Aorta (tissue), 5 donors: ENCODE measurements around the gene HP1BP3. TPM values are rescaled to one million over a fixed set of nuclear protein-coding genes. Genes with fewer than 3 reads are reported as not detected.

Source experiments
- ATAC-seq: fragments of 200-7000 bp; cut with Tn5 transposase; one replicate; pipeline ENCODE4 v1.9.1; 2022; ENCODE audit warnings: moderate library complexity; ENCODE audit not compliant: low FRiP score
- DNase-seq, 2 donors: peaks; one replicate each; pipeline ENCODE4 v3.0.0-alpha.2; 2020
- H3K27ac ChIP-seq, 2 donors: one replicate each; pipeline ENCODE4 v1.5.1; 2013; ENCODE audit warnings: low read length in 2 of 2, mild to moderate bottlenecking in 2 of 2, moderate library complexity in 2 of 2, control low read depth in 1 of 2, inconsistent platforms in 1 of 2, low read depth in 1 of 2
- H3K27me3 ChIP-seq, 2 donors: one replicate each; pipeline ENCODE4 v1.6.1; 2013; ENCODE audit warnings: control low read depth in 1 of 2, low read length in 1 of 2, mild to moderate bottlenecking in 1 of 2, moderate library complexity in 1 of 2; ENCODE audit not compliant: insufficient read depth in 2 of 2, control insufficient read depth in 1 of 2
- H3K36me3 ChIP-seq, 2 donors: one replicate each; pipeline ENCODE4 v1.6.1; 2013; ENCODE audit warnings: control low read depth in 1 of 2, low read length in 1 of 2, mild to moderate bottlenecking in 1 of 2; ENCODE audit not compliant: insufficient read depth in 2 of 2, control insufficient read depth in 1 of 2
- H3K4me1 ChIP-seq, 2 donors: one replicate each; pipeline ENCODE4 v1.6.1; 2013; ENCODE audit warnings: low read length in 2 of 2, control low read depth in 1 of 2, mild to moderate bottlenecking in 1 of 2, moderate library complexity in 1 of 2; ENCODE audit not compliant: insufficient read depth in 2 of 2, control insufficient read depth in 1 of 2
- H3K4me3 ChIP-seq, 2 donors: one replicate each; pipeline ENCODE4 v1.5.1; 2013; ENCODE audit warnings: low read length in 2 of 2, control low read depth in 1 of 2, mild to moderate bottlenecking in 1 of 2
- H3K9me3 ChIP-seq: one replicate; pipeline ENCODE4 v1.6.1; 2013; ENCODE audit warnings: mild to moderate bottlenecking, low read length; ENCODE audit not compliant: control insufficient read depth
- WGBS, 2 donors: extraction: QIAGEN DNeasy Blood & Tissue Kit; methylation state at CpG; one replicate each; pipeline ENCODE4 v1.1.7; 2013; 5-methylcytosine and 5-hydroxymethylcytosine counted together
- intact Hi-C, 2 donors: fragments of 100-400 bp; cut with DNase I; formaldehyde crosslinking; loops; one replicate each; pipeline versions ENCODE4 v1.14.2 to v1.15.0; 2022
- long read RNA-seq, 2 donors: library from polyadenylated mRNA; unstranded; transcript quantifications; one replicate each; pipeline ENCODE4 v2.0.0, GENCODE V29; 2020 to 2021
- polyA plus RNA-seq, 2 donors: library from polyadenylated mRNA; stranded (reverse); fragments of 200-250 nt; gene quantifications; one replicate each; pipeline ENCODE4 v1.2.3, GENCODE V29; 2013
- total RNA-seq, 2 donors: library from RNA; stranded (reverse); fragmentation: NEBNext Ultra II Directional; extraction: Animal tissue kit (Norgen Biotek cat#: 25700); gene quantifications; one replicate each; pipeline ENCODE4 v1.2.1, GENCODE V29; 2021
- donor health status: healthy with polysubstance abuse.
- donor health status: Bipolar disorder and iron deficiency.
- donor health status: DM: no; HTN: no; CAD: no.
- donor health status: DM: no; HTN: no; CAD: no.
- donor health status: DM: yes; HTN: yes; CAD: no.

Gene HP1BP3, protein sequence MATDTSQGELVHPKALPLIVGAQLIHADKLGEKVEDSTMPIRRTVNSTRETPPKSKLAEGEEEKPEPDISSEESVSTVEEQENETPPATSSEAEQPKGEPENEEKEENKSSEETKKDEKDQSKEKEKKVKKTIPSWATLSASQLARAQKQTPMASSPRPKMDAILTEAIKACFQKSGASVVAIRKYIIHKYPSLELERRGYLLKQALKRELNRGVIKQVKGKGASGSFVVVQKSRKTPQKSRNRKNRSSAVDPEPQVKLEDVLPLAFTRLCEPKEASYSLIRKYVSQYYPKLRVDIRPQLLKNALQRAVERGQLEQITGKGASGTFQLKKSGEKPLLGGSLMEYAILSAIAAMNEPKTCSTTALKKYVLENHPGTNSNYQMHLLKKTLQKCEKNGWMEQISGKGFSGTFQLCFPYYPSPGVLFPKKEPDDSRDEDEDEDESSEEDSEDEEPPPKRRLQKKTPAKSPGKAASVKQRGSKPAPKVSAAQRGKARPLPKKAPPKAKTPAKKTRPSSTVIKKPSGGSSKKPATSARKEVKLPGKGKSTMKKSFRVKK
- total RNA-seq: 100 to 1,000 TPM; 204 to 247 TPM
- polyA plus RNA-seq: 100 to 1,000 TPM in 1 of 2 donors, 10 to 100 TPM in 1; 54.0 to 154 TPM
- long read RNA-seq, donor 1, partial matches to known transcripts: 27 of 80 reads
- long read RNA-seq, donor 1, other reads (novel, unspliced or antisense): 51 of 80 reads
- long read RNA-seq, donor 2, full-length matches to known transcripts: 1 of 70 reads
- long read RNA-seq, donor 2, partial matches to known transcripts: 32 of 70 reads
- long read RNA-seq, donor 2, other reads (novel, unspliced or antisense): 37 of 70 reads

DNA sequence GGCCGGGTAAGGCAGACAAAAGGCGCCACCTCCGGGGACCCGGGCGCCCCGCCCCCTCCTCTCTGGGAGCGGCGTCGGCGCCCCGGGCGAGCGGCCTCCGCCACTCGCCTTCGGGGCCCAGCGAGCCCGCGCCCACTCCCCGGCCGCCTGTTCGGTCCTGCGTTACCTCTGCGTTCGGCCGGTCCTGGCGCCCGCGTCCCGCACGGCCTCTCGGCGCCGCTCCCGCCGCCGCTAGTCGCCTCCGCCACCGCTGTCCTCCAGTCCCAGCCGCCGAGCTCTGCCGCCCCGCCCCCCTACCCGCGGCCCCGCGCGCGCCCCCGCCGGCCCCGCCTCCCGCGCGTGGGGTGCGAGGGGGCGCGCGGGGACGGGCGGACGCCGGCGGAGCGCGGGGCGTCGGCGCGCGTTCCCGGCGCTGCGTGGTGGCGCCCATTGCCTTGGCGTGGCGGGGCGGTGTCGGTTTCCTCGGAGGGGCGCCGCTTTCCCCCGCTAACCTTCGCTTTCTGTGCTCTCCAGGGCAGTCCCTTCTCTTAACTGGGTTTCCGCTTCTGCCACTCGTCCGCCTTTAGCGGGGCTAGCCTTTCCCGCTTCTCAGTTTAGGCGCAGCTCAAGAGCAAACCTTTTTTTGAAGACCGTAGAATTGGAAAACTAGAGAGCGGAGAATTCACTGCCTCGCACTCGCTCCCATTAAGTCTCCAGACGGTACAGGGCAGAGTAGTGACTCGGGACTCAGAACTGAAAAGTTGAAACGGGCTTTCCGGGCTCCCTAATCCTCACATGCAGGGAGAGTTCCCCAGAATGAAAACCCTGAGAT, at the start of gene HP1BP3:
TSS of gene HP1BP3 (minus strand) at position 279 of the 811 bp plus-strand sequence. CDS start 6,867 bp downstream, outside the sequence.
- Histone ChIP-seq H3K4me1 (no peaks in the 10 kb centered on the region), H3K36me3 (no peaks in the 10 kb centered on the region), H3K9me3 (no peaks in the 10 kb centered on the region), H3K27ac (peak within 1 kb of the TSS; percentile 89 to 95), H3K27me3 (no peaks in the 10 kb centered on the region), H3K4me3 (peak within 1 kb of the TSS; percentile 59 to 83)
- 0 to 1% methylated on average over 53 to 99 of the region's 99 CpGs for WGBS, 2 donors
- peak; percentile 87 for ATAC-seq
- DNase-seq: peak; percentile 86 to 93
- intact Hi-C loops: loop anchor here in 1 of 2 donors (2.0 to 5.0 kb wide), 3 partner anchors 55 to 390 kb away; partner anchors contain the start of genes EIF4G3 and SH2D5

DNA sequence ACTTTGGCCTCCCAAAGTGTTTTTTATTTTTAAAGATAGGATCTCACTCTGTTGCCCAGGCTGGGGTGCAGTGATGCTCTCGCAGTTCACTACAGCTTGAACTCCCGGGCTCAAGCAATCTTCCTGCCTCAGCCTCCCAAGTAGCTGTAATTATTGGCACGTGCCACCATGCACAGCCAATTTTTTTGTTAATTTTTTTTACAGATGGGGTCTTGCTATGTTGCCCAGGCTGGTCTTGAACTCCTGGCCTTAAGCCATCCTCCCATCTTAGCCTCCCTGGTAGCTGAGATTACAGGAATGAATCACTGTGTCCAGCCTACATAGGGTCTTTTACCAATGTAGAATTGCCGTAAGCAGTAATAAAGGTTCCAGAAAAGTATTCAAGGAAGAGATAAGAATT, 49.1 kb upstream of the HP1BP3 start:
- H3K9me3 ChIP-seq: no peaks in the 10 kb centered on the region
- DNase-seq (no peak), ATAC-seq (no peak)
- no peaks in the 10 kb centered on the region for H3K27me3 ChIP-seq
- intact Hi-C loops: no loop called here
- no peaks in the 10 kb centered on the region for H3K36me3 ChIP-seq
- no peak overlapping the region for H3K27ac ChIP-seq
- 96 to 99% methylated on average over 4 of the region's 4 CpGs for WGBS, 2 donors
- no peak overlapping the region for H3K4me3 ChIP-seq
- no peaks in the 10 kb centered on the region for H3K4me1 ChIP-seq

DNA sequence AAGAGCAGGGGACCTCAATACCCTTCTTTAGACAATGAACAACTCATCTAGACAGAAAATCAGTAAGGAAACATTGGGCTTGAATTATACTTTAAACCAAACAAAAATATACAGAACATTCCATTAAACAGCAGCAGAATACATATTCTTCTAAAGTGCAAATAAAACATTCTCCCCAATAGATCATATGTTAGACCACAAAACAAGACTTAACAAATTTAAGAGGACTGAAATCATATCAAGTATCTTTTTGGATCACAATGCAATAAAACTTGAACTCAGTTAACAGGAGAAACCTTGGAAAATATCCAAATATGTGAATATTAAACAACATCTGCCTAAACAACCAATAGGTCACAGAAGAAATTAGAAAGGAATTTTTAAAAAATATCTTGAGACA, 47.7 kb upstream of the HP1BP3 start:
- H3K4me1 ChIP-seq: no peaks in the 10 kb centered on the region
- no peak overlapping the region for H3K4me3 ChIP-seq
- no peak overlapping the region for H3K27ac ChIP-seq
- no peaks in the 10 kb centered on the region for H3K36me3 ChIP-seq
- no peaks in the 10 kb centered on the region for H3K9me3 ChIP-seq
- no peak for DNase-seq
- ATAC-seq: no peak
- no peaks in the 10 kb centered on the region for H3K27me3 ChIP-seq
- intact Hi-C loops: no loop called here

DNA sequence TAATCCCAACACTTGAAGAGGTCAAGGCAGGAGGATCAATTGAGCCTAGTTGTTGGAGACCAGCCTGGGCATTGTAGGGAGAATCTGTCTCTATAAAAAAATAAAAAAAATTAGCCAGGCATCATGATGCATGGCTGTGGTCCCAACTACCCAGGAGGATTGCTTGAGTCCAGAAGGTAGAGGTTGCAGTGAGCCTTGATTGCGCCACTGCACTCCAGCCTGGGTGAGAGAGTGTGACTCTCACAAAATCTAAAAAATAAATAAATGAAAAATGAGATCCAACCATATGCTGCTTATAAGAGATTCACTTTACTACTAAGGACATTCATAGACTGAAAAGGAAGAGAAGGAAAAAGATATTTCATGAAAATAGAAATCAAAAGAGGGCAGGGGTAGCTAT, 47.1 kb upstream of the HP1BP3 start:
- Histone ChIP-seq H3K9me3 (no peaks in the 10 kb centered on the region), H3K27ac (no peak overlapping the region), H3K4me3 (no peak overlapping the region), H3K4me1 (no peaks in the 10 kb centered on the region), H3K27me3 (no peaks in the 10 kb centered on the region), H3K36me3 (no peaks in the 10 kb centered on the region)
- intact Hi-C loops: no loop called here
- DNase-seq (no peak), ATAC-seq (no peak)
- WGBS, 2 donors: 100% methylated on average over 1 of the region's 1 CpG

DNA sequence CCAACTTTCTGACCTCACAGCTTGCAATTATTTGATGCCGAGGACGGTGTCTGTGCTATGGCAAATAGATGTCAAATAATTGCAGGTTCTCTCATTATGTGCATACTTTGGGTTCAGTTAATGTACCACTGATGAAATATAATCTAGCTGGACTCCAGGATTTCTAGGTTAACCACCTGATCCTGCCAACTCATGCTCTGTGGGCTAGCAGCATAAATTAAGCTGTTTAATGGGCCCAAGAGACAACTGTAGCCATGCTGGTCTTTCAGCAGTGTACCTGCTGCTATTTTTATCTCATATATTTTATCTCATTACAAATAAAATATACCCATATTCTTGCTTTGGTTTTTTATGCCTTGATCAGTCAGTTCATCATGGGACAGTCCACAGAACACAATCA, 43.3 kb upstream of the HP1BP3 start:
- Histone ChIP-seq H3K27me3 (no peaks in the 10 kb centered on the region), H3K4me1 (no peaks in the 10 kb centered on the region), H3K36me3 (no peaks in the 10 kb centered on the region), H3K27ac (no peak overlapping the region), H3K9me3 (no peaks in the 10 kb centered on the region), H3K4me3 (no peak overlapping the region)
- no peak for ATAC-seq
- no peak for DNase-seq
- WGBS, 2 donors: 96 to 98% methylated on average over 2 of the region's 2 CpGs
- intact Hi-C loops: no loop called here

DNA sequence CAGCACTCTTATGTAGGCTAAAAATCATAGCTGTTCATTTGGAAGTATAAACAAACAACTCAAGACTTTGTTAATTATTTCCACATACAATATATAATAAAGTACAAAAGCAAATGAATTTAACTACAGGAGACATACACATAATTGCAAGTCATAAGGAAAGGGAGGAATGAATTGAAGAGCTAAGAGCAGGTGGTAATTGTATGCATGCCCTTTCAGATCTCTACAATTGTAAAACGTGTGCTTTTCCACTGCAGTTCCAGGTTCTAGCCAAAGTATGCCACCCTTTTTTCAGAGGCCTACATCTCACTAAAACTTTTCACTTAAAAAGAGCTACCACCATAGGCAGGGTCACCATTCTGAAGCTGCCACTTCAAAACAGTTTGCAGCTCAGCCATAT, 42.8 kb upstream of the HP1BP3 start:
- ATAC-seq: no peak
- 61 to 81% methylated on average over 1 of the region's 1 CpG for WGBS, 2 donors
- H3K27ac ChIP-seq: no peak overlapping the region

DNA sequence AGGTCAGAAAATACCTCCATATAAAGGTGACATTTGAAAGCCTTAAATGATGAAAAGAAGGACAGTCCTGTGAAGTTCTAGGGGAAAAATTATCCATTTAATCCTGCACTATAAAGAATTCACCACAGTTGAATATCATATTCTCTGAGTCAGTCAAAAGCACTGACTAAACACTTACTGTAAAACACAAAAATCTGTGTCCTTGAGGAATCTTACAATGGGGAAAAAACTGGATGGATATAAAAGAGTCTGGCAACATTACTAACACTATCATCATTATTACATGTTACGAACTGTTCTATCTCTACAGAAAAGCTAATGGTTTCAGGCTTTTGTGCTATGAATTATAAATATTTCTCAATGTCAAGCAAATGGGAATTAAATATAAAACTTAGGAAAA, 42.4 kb upstream of the HP1BP3 start:
- no peak overlapping the region for H3K27ac ChIP-seq
- no peak overlapping the region for H3K4me3 ChIP-seq
- DNase-seq (no peak), ATAC-seq (no peak)
- 92 to 96% methylated on average over 1 of the region's 1 CpG for WGBS, 2 donors
- H3K36me3 ChIP-seq: no peaks in the 10 kb centered on the region
- H3K27me3 ChIP-seq: no peaks in the 10 kb centered on the region
- no peaks in the 10 kb centered on the region for H3K9me3 ChIP-seq
- no peaks in the 10 kb centered on the region for H3K4me1 ChIP-seq
- intact Hi-C loops: no loop called here

More for the DNA sequence above, 42.8 kb upstream of the HP1BP3 start:
- intact Hi-C loops: no loop called here
- no peak for DNase-seq
- Histone ChIP-seq H3K36me3 (no peaks in the 10 kb centered on the region), H3K4me1 (no peaks in the 10 kb centered on the region), H3K27me3 (no peaks in the 10 kb centered on the region), H3K4me3 (no peak overlapping the region), H3K9me3 (no peaks in the 10 kb centered on the region)

DNA sequence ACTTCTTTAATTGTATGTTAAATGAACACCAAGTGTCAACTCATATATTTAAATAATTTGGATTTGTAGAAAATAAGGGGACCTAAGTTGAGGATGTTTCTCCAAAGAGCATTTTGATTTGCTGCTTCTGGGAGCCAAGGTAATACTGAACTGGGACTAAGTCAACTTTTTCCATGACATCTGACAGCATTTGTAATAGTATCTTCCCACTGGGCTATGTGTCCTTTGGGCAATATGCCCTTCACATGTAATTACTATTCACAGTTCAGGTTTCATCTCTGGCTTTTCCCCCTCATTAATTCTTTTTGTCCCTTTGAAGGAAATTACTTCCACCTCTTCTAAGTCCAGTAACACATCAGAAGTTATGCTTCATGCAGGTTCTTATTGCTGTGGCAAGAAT, 36.7 kb upstream of the HP1BP3 start:
- Histone ChIP-seq H3K9me3 (no peaks in the 10 kb centered on the region), H3K27ac (no peak overlapping the region), H3K36me3 (peaks cover 1 to 2% of the 10 kb centered on the region in 2 donors), H3K4me3 (no peak overlapping the region), H3K4me1 (no peaks in the 10 kb centered on the region), H3K27me3 (no peaks in the 10 kb centered on the region)
- DNase-seq (no peak), ATAC-seq (no peak)
- intact Hi-C loops: no loop called here
